Loucy (cell line): ENCODE data around the gene ACP1.

ENCODE experiments used
- H2AFZ ChIP-seq: fragments of 200-600 bp; sonication (generic); 2 replicates; pipeline ENCODE4 v1.6.0; 2016; ENCODE audit warnings: antibody characterized with exemption, mild to moderate bottlenecking, low read length, moderate library complexity
- H3F3A ChIP-seq: fragments of 200-600 bp; 2 replicates; pipeline ENCODE4 v1.6.0; 2016; ENCODE audit warnings: antibody characterized with exemption, low read depth, mild to moderate bottlenecking
- H3K27me3 ChIP-seq: fragments of 200-600 bp; sonication (generic); 2 replicates; pipeline ENCODE4 v1.6.1; 2014; ENCODE audit warnings: low read length, mild to moderate bottlenecking; ENCODE audit not compliant: insufficient read depth, poor library complexity, severe bottlenecking
- H3K36me3 ChIP-seq: fragments of 200-600 bp; sonication (generic); 2 replicates; pipeline ENCODE4 v1.6.1; 2016; ENCODE audit warnings: low read length; ENCODE audit not compliant: insufficient read depth
- H3K4me1 ChIP-seq: fragments of 200-600 bp; sonication (generic); 2 replicates; pipeline ENCODE4 v1.5.1; 2014; ENCODE audit warnings: low read length, mild to moderate bottlenecking; ENCODE audit not compliant: insufficient read depth, poor library complexity, severe bottlenecking
- H3K4me2 ChIP-seq: fragments of 200-600 bp; sonication (generic); 2 replicates; pipeline ENCODE4 v1.6.0; 2014; ENCODE audit warnings: antibody characterized with exemption, low read length, low read depth, mild to moderate bottlenecking; ENCODE audit not compliant: poor library complexity, severe bottlenecking
- H3K4me3 ChIP-seq: fragments of 200-600 bp; sonication (generic); 2 replicates; pipeline ENCODE4 v1.5.1; 2014; ENCODE audit warnings: low read length, mild to moderate bottlenecking, mixed read lengths; ENCODE audit not compliant: poor library complexity, severe bottlenecking
- H3K79me2 ChIP-seq: fragments of 200-600 bp; sonication (generic); 2 replicates; pipeline ENCODE4 v1.6.1; 2014; ENCODE audit warnings: low read length; ENCODE audit not compliant: insufficient read depth
- H3K9ac ChIP-seq: fragments of 200-600 bp; sonication (generic); 2 replicates; pipeline ENCODE4 v1.6.0; 2014; ENCODE audit warnings: mild to moderate bottlenecking, low read depth, low read length, moderate library complexity; ENCODE audit not compliant: poor library complexity, severe bottlenecking
- H3K9me2 ChIP-seq: fragments of 200-600 bp; sonication (generic); replicated peaks from 2 replicates; pipeline ENCODE4 v1.6.1; 2016; ENCODE audit warnings: low read depth, low read length, mixed read lengths
- H3K9me3 ChIP-seq: fragments of 200-600 bp; sonication (generic); 2 replicates; pipeline ENCODE4 v1.6.1; 2014; ENCODE audit warnings: mild to moderate bottlenecking, antibody characterized with exemption, low read length, low read depth; ENCODE audit not compliant: insufficient read depth
- H4K20me1 ChIP-seq: fragments of 200-600 bp; sonication (generic); 2 replicates; pipeline ENCODE4 v1.6.0; 2014; ENCODE audit warnings: antibody characterized with exemption, low read length, mild to moderate bottlenecking; ENCODE audit not compliant: insufficient read depth, poor library complexity, severe bottlenecking
- EZH2phosphoT487 ChIP-seq: fragments of 200-600 bp; IDR thresholded peaks from 2 replicates; pipeline ENCODE4 v1.6.1; 2018; ENCODE audit warnings: antibody characterized with exemption, mild to moderate bottlenecking, moderate library complexity, borderline replicate concordance
- TF ChIP-seq, protein P1 (sequence below): fragments of 200-600 bp; sonication (generic); conservative IDR thresholded peaks from 2 replicates; pipeline ENCODE4 v1.5.1; 2014; ENCODE audit warnings: mild to moderate bottlenecking, antibody characterized with exemption, low read length

Gene ACP1

DNA sequence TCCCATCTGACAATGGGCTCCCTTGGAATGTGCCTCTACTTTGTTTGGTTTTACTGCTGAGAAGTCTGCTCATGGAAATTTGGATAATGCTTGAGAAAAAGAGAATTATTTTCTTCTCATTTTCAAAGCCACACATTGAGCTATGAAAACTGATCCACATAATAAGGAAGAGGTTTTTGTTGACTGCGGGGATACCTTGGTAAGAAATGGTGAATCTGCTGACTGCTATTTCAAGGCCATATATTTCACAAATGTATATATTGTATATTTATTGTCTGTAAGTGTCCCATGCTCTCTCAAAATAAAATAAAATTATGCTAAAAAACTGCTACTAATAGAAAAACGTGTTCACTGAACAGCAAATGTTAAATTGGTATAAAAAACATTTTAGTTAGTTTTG lies 16.0 kb upstream of the ACP1 start:
- no peaks in the 10 kb centered on the region for H3K79me2 ChIP-seq
- H3K36me3 ChIP-seq, result no peaks in the 10 kb centered on the region
- no peaks in the 10 kb centered on the region for H3K9me3 ChIP-seq
- H3K27me3 ChIP-seq, result no peaks in the 10 kb centered on the region
- H3K9ac ChIP-seq, result no peak overlapping the region
- H4K20me1 ChIP-seq, result no peaks in the 10 kb centered on the region
- peaks cover 7% of the 10 kb centered on the region for H3K4me1 ChIP-seq
- no peaks in the 10 kb centered on the region for H3F3A ChIP-seq
- H3K4me2 ChIP-seq, result no peak overlapping the region
- no peak for TF ChIP-seq EZH2phosphoT487
- TF ChIP-seq, protein P1, sequence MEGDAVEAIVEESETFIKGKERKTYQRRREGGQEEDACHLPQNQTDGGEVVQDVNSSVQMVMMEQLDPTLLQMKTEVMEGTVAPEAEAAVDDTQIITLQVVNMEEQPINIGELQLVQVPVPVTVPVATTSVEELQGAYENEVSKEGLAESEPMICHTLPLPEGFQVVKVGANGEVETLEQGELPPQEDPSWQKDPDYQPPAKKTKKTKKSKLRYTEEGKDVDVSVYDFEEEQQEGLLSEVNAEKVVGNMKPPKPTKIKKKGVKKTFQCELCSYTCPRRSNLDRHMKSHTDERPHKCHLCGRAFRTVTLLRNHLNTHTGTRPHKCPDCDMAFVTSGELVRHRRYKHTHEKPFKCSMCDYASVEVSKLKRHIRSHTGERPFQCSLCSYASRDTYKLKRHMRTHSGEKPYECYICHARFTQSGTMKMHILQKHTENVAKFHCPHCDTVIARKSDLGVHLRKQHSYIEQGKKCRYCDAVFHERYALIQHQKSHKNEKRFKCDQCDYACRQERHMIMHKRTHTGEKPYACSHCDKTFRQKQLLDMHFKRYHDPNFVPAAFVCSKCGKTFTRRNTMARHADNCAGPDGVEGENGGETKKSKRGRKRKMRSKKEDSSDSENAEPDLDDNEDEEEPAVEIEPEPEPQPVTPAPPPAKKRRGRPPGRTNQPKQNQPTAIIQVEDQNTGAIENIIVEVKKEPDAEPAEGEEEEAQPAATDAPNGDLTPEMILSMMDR, result no peak
- H3K9me2 ChIP-seq, result no peaks in the 10 kb centered on the region
- no peak overlapping the region for H3K4me3 ChIP-seq
- no peak overlapping the region for H2AFZ ChIP-seq

DNA sequence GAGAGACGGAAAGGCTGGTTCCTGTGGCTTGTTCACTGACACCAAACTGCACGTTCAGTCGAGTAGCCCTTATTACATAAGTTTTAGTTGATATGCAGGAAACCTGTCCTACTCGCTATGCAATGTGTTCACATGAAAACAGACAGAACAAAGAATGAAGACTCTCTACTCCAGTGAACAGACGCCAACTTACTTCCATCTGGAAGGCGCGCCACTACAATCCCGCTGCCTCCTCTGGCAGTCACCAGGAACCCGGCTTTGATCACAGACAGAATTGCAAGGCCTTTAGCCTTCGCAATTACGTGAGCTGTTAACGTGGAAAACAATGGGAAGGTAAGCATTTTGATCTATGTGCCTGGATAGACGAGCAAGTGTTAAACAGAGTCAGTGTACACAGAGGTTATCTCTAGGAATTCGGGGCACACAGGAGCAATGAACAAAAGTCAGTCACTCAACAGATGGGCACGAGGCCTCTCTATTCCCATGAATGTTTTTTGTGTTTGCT lies 15.2 kb upstream of the ACP1 start:
- no peak for TF ChIP-seq EZH2phosphoT487
- Histone ChIP-seq H3K9ac (no peak overlapping the region), H3K9me3 (no peaks in the 10 kb centered on the region), H3K4me2 (no peak overlapping the region), H3K79me2 (no peaks in the 10 kb centered on the region), H3K4me3 (no peak overlapping the region), H3F3A (no peaks in the 10 kb centered on the region), H3K36me3 (no peaks in the 10 kb centered on the region), H3K4me1 (peaks cover 7% of the 10 kb centered on the region), H3K9me2 (no peaks in the 10 kb centered on the region), H3K27me3 (no peaks in the 10 kb centered on the region), H2AFZ (no peak overlapping the region), H4K20me1 (no peaks in the 10 kb centered on the region)

DNA sequence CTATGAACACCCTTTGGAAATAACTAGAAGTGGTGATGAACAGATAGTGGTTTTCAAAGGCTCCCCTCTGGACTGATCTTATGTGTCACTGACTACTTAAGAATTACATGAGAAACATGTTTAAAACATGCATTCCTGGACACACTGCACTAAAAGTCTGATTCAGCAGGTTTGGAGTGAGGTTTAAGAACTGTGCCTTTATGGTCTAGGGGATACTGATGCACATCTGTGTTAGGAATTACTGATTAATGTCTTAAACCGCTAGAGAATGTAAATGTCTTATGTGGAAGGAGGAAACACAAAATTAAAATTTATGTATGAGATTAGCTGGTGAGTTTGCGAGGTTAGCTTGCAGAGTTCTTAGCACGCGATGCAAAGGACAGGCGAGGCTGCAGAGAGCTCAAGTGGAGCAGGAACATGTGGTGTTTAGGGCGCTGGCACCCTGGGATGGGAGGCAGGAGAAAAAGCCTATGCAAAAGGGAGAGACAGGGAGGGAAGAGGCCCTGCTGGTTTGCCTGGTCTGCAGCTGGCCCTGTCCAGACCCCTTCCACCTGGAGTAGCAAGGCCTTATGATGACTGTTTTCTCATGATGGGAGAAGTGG lies 12.6 kb upstream of the ACP1 start:
- Histone ChIP-seq H3K4me1 (peaks cover 3% of the 10 kb centered on the region), H3K9me3 (no peaks in the 10 kb centered on the region), H3K4me2 (no peak overlapping the region), H3K79me2 (no peaks in the 10 kb centered on the region), H2AFZ (no peak overlapping the region), H3K9me2 (no peaks in the 10 kb centered on the region), H3K27me3 (no peaks in the 10 kb centered on the region), H3K9ac (no peak overlapping the region), H4K20me1 (no peaks in the 10 kb centered on the region), H3K36me3 (no peaks in the 10 kb centered on the region), H3F3A (no peaks in the 10 kb centered on the region), H3K4me3 (no peak overlapping the region)
- no peak for TF ChIP-seq EZH2phosphoT487
- TF ChIP-seq, protein P1, result no peak

DNA sequence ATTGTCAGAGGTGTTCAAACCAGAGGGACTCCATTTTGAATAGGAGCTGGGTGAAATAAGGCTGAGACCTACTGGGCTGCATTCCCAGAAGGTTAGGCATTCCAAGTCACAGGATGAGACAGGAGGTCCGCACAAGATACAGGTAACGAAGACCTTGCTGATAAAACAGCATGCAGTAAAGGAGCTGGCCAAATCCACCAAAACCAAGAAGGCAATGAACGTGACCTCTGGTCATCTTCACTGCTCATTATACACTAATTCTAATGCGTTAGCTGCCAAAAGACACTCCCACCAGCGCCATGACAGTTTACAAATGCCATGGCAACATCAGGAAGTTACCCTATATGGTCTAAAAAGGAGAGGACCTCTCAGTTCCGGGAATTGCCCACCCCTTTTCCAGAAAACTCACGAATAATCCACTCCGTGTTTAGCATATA lies 11.5 kb upstream of the ACP1 start:
- Histone ChIP-seq H4K20me1 (no peaks in the 10 kb centered on the region), H3K36me3 (no peaks in the 10 kb centered on the region), H2AFZ (no peak overlapping the region), H3K4me2 (no peak overlapping the region), H3K9me2 (no peaks in the 10 kb centered on the region), H3K4me1 (peaks cover 3% of the 10 kb centered on the region), H3F3A (no peaks in the 10 kb centered on the region), H3K4me3 (no peak overlapping the region), H3K79me2 (no peaks in the 10 kb centered on the region), H3K9me3 (no peaks in the 10 kb centered on the region), H3K27me3 (no peaks in the 10 kb centered on the region), H3K9ac (no peak overlapping the region)
- TF ChIP-seq, protein P1, result no peak
- TF ChIP-seq EZH2phosphoT487, result no peak
